Mesothelial cell of epicardium (in vitro differentiated cells): ENCODE results near the gene MARS2. TPM values are rescaled to one million over a fixed set of nuclear protein-coding genes. Genes with fewer than 3 reads are reported as not detected.

Source experiments
- DNase-seq, 2 experiments: peaks; one replicate each; pipeline ENCODE4 v3.0.0; 2021; ENCODE audit warnings: low spot score in 2 of 2; ENCODE audit not compliant: unreplicated experiment in 2 of 2
- H3K27ac Mint-ChIP-seq: 2 replicates; pipeline ENCODE4 v1.8.0; 2021; ENCODE audit warnings: mixed read lengths
- H3K27me3 Mint-ChIP-seq: 2 replicates; pipeline ENCODE4 v1.8.0; 2021; ENCODE audit warnings: low read depth, mixed read lengths
- H3K36me3 Mint-ChIP-seq: 2 replicates; pipeline ENCODE4 v1.8.0; 2021; ENCODE audit warnings: mixed read lengths
- H3K4me1 Mint-ChIP-seq: 2 replicates; pipeline ENCODE4 v1.8.0; 2021; ENCODE audit warnings: mixed read lengths
- H3K4me3 Mint-ChIP-seq: 2 replicates; pipeline ENCODE4 v1.8.0; 2021; ENCODE audit warnings: mild to moderate bottlenecking, moderate library complexity, mixed read lengths
- H3K9me3 Mint-ChIP-seq: 2 replicates; pipeline ENCODE4 v1.8.0; 2021; ENCODE audit warnings: mixed read lengths
- CTCF ChIP-seq: fragments of 200-600 bp; sonication (generic); IDR thresholded peaks from one replicate; pipeline ENCODE4 v1.5.0; 2021; ENCODE audit warnings: antibody characterized with exemption; ENCODE audit not compliant: unreplicated experiment
- total RNA-seq: library from RNA; stranded (reverse); gene quantifications from 3 replicates; pipeline ENCODE4 v1.2.1, GENCODE V29; 2021

The MARS2 gene
- total RNA-seq, 1 donor from 2014 or later, result 4.6 TPM

- H3K4me3 Mint-ChIP-seq, result no peak overlapping the region
- no peak for DNase-seq
- peaks cover 25% of the 10 kb centered on the region for H3K9me3 Mint-ChIP-seq
- no peaks in the 10 kb centered on the region for H3K4me1 Mint-ChIP-seq
- no peak for TF ChIP-seq CTCF
- peaks cover 17% of the 10 kb centered on the region for H3K36me3 Mint-ChIP-seq
- H3K27me3 Mint-ChIP-seq, result no peaks in the 10 kb centered on the region
- H3K27ac Mint-ChIP-seq, result no peak overlapping the region
Measured at GRCh38 chr2:197669077-197669476, 36.1 kb upstream of the MARS2 start.

GRCh38 chr2:197672371-197672893 lies 32.7 kb upstream of the MARS2 start:
- no peak for DNase-seq
- Mint-ChIP-seq H3K9me3 (peaks cover 4% of the 10 kb centered on the region), H3K4me1 (peaks cover 6% of the 10 kb centered on the region), H3K27me3 (no peaks in the 10 kb centered on the region), H3K4me3 (no peak overlapping the region), H3K27ac (no peak overlapping the region), H3K36me3 (peaks cover 1% of the 10 kb centered on the region)
- TF ChIP-seq CTCF, result no peak

- Mint-ChIP-seq H3K4me1 (peaks cover 6% of the 10 kb centered on the region), H3K27me3 (no peaks in the 10 kb centered on the region), H3K9me3 (no peaks in the 10 kb centered on the region), H3K27ac (no peak overlapping the region), H3K4me3 (peak overlapping the region; percentile 46), H3K36me3 (no peaks in the 10 kb centered on the region)
- TF ChIP-seq CTCF, result no peak
- DNase-seq, result no peak
Measured at GRCh38 chr2:197673106-197673505, 32.1 kb upstream of the MARS2 start.

- Mint-ChIP-seq H3K27ac (no peak overlapping the region), H3K27me3 (no peaks in the 10 kb centered on the region), H3K9me3 (no peaks in the 10 kb centered on the region), H3K36me3 (no peaks in the 10 kb centered on the region), H3K4me1 (peaks cover 6% of the 10 kb centered on the region), H3K4me3 (peak overlapping the region; percentile 46)
- no peak for TF ChIP-seq CTCF
- DNase-seq, result no peak
Measured at GRCh38 chr2:197673606-197674005, 31.6 kb upstream of the MARS2 start.

GRCh38 chr2:197674060-197674459 lies 31.1 kb upstream of the MARS2 start:
- H3K36me3 Mint-ChIP-seq, result no peaks in the 10 kb centered on the region

More at GRCh38 chr2:197674060-197674459, 31.1 kb upstream of the MARS2 start:
- no peak for TF ChIP-seq CTCF
- no peak overlapping the region for H3K4me3 Mint-ChIP-seq
- H3K4me1 Mint-ChIP-seq, result peaks cover 6% of the 10 kb centered on the region
- H3K27me3 Mint-ChIP-seq, result no peaks in the 10 kb centered on the region
- no peak for DNase-seq
- H3K9me3 Mint-ChIP-seq, result no peaks in the 10 kb centered on the region
- H3K27ac Mint-ChIP-seq, result no peak overlapping the region
